H1 (cell line): ENCODE measurements around the gene NFATC1. TPM values are rescaled to one million over a fixed set of nuclear protein-coding genes. Genes with fewer than 3 reads are reported as not detected.

Experiments
- CBX8 ChIP-seq: fragments of 300-800, 300-1000 bp; sonication (generic); IDR thresholded peaks from 2 replicates; pipeline ENCODE4 v1.7.1; 2016; ENCODE audit warnings: low read depth, low read length, borderline replicate concordance
- FOSL1 ChIP-seq: IDR thresholded peaks from 2 replicates; pipeline ENCODE4 v1.6.1; 2011; ENCODE audit warnings: mild to moderate bottlenecking, low read depth, low read length, moderate library complexity; ENCODE audit not compliant: insufficient read depth
- HDAC6 ChIP-seq: IDR thresholded peaks from one replicate; pipeline ENCODE4 v1.7.1; 2012; ENCODE audit warnings: low read depth, mild to moderate bottlenecking, inconsistent platforms, low read length, moderate library complexity
- KDM4A ChIP-seq: IDR thresholded peaks from one replicate; pipeline ENCODE4 v1.7.1; 2012; ENCODE audit warnings: low read depth, mild to moderate bottlenecking, moderate library complexity, low read length, inconsistent platforms; ENCODE audit not compliant: severe bottlenecking
- SIN3A ChIP-seq, 2 experiments: IDR thresholded peaks in 1 of 2; conservative IDR thresholded peaks in 1 of 2; 2 replicates each; pipeline ENCODE4 v1.6.1; 2011 to 2012; ENCODE audit warnings: low read length in 2 of 2, improper control_type of control experiment in 1 of 2, low read depth in 1 of 2, mild to moderate bottlenecking in 1 of 2
- SRF ChIP-seq: IDR thresholded peaks from 2 replicates; pipeline ENCODE4 v1.6.1; 2011; ENCODE audit warnings: mild to moderate bottlenecking, low read depth, low read length, moderate library complexity
- polyA plus RNA-seq, 7 experiments: library from polyadenylated mRNA; depleted of rRNA in 3 of 7; stranded (reverse) in 5 of 7; unstranded in 2 of 7; fragments of >200 nt in 5 of 7; fragments of 200-250 nt in 2 of 7; gene quantifications; 1 replicate in 5 of 7; 2 replicates in 1 of 7; 4 replicates in 1 of 7; pipeline versions ENCODE4 v1.2.1 to v1.2.3, GENCODE V29; 2011 to 2013; ENCODE audit warnings: missing spikeins in 2 of 7, mixed read lengths in 2 of 7
- total RNA-seq: library from RNA; stranded (reverse); fragmentation: NEBNext Ultra II Directional; extraction: Animal tissue kit (Norgen Biotek cat#: 25700); gene quantifications from 2 replicates; pipeline ENCODE4 v1.2.1, GENCODE V29; 2021
- TF ChIP-seq, protein P1 (sequence below): IDR thresholded peaks from 2 replicates; pipeline ENCODE4 v1.6.1; 2012; ENCODE audit warnings: inconsistent platforms

Gene NFATC1
- total and polyA plus RNA-seq, 2 of the 8 experiments (the other 6 are each of a cell fraction or from before 2014, with no cell fraction given), result 2.0 to 6.6 TPM

DNA sequence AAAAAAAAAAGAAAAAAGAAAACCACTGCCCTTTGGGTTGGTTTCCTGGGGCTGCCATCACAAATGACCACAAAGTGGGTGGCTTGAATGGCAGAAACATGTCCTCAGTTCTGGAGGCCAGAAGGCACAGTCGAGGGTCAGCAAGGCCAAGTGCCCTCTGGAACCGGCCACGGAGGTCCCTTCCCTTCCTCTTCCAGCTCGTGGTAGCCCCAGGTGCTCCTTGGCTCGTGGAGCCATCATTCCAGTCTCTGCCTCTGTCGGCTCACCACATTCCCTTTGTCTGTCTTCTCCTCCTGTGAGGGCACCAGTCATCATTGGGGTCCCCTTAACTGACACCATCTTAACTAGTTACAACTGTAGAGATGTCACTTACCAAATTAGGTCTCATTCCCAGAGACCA is 8.5 kb upstream of the NFATC1 start (continued):
- TF ChIP-seq SRF (no peak), SIN3A (conservative IDR thresholded peaks at IDR 0.05 in 1 of 2, IDR thresholded peaks at IDR 0.05 in 1 of 2; ENCODE audit: low read depth in 1 of 2, low read length in 2 of 2) (no peak), FOSL1 (no peak), KDM4A (no peak), HDAC6 (no peak), CBX8 (no peak)
- TF ChIP-seq, protein P1, sequence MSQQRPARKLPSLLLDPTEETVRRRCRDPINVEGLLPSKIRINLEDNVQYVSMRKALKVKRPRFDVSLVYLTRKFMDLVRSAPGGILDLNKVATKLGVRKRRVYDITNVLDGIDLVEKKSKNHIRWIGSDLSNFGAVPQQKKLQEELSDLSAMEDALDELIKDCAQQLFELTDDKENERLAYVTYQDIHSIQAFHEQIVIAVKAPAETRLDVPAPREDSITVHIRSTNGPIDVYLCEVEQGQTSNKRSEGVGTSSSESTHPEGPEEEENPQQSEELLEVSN, result no peak
